Measurements from ENCODE around the gene CECR2.

CECR2 gene

GRCh38 chr22:17578136-17578754 is 209.0 kb downstream of the CECR2 start:
- DNase-seq: no peak

GRCh38 chr22:17579535-17579981 is 210.3 kb downstream of the CECR2 start:
- DNase-seq: no peak

- DNase-seq: no peak
Observed at GRCh38 chr22:17580441-17581031, 211.3 kb downstream of the CECR2 start.

- DNase-seq: no peak
Observed at GRCh38 chr22:17581056-17581455, 211.8 kb downstream of the CECR2 start.

DNA sequence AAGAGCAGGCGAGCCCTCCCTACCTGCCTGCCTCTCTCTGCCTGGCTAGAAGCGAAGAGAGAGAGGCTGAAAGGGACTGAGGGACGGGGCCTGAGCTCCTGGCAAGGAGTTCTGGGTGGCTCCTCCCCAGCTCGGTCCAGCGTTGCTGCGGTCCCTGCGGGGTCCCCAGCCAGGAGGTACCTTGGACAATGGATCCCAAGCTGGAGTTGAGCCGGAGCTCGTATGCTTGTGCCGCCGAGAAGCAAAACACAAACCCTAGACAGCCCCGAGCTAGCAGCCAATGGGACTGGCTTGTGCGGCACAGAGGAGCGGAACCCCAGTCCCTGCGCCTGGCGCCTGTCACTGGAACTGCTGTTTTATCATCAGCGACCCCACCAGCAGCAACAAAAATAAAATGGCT is 212.4 kb downstream of the CECR2 start:
- no peak for DNase-seq

DNA sequence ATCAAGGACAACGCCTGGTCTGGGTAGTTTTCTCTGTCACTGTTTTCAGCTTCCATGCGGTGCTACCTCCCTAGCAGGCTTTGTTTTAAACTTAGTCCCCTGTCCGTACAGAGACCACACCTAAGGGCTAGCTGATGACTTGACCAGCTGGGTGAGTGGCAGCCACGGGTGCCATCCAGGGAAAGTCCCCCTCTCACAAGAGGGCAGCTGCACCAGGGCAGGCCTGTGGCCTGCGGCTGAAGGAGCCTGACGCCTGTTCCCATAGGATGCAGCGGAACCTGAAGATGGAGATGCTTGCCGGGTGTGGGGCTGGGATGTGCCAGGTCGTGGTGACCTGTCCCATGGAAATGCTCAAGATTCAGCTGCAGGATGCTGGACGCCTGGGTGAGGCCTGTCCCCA is 213.9 kb downstream of the CECR2 start:
- no peak for DNase-seq

DNA sequence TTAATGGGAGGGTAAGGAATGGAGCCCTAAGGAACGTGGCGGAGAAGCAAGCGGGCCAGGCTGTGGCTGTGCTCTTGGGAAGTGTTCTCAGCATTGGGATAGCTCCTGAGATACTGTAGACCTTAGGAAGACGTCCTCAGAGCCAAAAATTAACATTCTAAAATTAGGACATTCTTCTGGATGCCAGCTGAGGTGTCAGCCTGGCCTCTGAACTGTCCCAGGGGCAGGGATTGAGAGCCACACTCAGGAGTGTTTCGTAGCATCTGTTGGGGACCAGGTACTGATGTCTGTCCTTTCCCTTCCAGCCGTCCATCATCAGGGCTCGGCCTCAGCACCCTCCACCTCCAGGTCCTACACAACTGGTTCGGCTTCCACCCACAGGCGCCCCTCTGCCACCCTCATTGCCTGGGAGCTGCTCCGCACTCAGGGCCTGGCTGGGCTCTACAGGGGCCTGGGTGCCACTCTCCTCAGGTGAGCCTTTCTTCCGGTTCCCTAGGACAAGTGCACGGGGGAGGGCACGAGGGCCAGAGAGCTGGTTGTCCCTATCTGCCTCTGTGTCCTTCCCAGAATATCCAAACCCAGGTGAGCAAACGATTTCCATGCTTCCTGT is 217.7 kb downstream of the CECR2 start:
- DNase-seq: no peak

DNA sequence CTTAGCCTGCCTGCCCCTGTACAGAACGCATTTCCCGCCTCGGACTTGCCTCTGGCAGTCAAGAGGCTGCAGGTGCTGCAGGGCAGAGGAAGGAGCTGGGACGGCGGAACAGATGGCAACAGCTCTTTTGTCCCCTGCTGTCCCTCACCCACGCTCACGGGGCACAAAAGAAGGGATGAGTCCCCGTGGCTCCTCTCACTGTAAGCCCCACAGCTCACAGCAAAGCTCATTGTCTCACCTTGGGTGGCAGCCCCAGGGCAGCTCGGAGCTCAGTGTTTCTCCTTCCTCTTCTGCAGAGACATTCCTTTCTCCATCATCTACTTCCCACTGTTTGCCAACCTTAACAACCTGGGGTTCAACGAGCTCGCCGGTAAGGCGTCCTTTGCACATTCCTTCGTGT is 218.4 kb downstream of the CECR2 start:
- DNase-seq: no peak

DNA sequence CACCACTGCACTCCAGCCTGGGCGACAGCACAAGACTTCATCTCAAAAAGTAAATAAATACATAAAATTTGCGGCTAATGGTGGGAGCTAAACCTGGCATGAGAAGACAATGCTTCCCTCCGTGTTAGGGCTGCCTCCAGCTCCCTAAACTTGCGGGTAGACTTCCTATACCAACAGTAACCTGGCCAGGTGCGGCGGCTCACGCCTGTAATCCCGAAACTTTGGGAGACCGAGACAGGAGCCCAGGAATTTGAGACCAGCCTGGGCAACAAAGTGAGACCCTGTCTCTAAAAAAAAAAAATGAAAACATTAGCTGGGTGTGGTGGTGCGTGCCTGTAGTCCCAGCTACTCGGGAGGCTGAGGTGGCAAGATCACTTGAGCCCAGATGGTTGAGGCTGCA is 219.3 kb downstream of the CECR2 start:
- no peak for DNase-seq

GRCh38 chr22:17589810-17590375 is 220.6 kb downstream of the CECR2 start:
- no peak for DNase-seq

- no peak for DNase-seq
Observed at GRCh38 chr22:17590586-17590985, 221.3 kb downstream of the CECR2 start.

GRCh38 chr22:17592201-17592600 is 222.9 kb downstream of the CECR2 start:
- DNase-seq: no peak

- DNase-seq: no peak
Observed at GRCh38 chr22:17596226-17596625, 227.0 kb downstream of the CECR2 start.

GRCh38 chr22:17597217-17597616 is 228.0 kb downstream of the CECR2 start:
- no peak for DNase-seq

DNA sequence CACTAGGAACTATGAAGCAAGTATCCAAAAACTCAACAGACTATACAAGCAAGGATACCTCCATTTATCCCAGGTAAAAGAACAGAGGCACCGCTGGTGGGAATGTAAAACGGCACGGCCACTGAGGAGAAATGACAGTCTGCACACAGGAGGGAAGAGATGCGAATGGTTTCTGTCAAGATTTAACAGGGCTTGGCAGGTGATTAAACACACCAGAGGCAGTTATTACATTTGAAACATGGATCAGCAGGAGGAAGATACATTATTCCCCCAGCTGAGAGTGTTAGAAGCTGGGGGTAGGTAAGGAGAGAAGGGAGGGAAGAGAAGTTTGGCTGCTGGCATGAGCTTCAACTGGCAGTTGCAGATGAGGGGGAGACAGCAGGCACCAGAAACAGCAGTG is 229.1 kb downstream of the CECR2 start:
- no peak for DNase-seq

DNA sequence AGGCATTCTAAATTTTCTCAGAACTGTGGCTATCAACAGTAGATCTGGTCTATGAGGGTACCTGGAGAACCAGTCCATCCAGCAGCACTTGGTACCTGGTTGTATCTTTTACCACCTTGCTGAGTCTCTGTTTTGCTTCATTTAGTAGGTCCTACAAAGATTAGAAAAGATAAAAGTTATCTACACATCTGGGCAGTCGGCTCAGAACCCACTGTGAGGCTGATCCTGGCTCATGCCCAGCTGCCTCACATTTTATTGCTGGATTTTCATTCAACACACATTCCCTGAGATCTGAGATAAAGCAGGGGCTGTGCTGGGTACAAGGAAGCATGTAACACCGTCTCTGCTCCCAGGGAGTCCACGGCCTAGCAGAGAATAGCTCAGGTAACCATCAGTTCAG is 231.8 kb downstream of the CECR2 start:
- no peak for DNase-seq

GRCh38 chr22:17603668-17604067 is 234.4 kb downstream of the CECR2 start:
- no peak for DNase-seq

GRCh38 chr22:17606496-17606895 is 237.2 kb downstream of the CECR2 start:
- no peak for DNase-seq
